NCI-H446 (cell line): ENCODE measurements around the gene KCNQ4.

Experiments used
- DNase-seq, 2 experiments: peaks; one replicate each; lab custom pipeline; 2025; lab: John Stamatoyannopoulos, UW

KCNQ4 gene

GRCh38 chr1:40820251-40820797 is 36.7 kb downstream of the KCNQ4 start:
- no peak for DNase-seq

DNA sequence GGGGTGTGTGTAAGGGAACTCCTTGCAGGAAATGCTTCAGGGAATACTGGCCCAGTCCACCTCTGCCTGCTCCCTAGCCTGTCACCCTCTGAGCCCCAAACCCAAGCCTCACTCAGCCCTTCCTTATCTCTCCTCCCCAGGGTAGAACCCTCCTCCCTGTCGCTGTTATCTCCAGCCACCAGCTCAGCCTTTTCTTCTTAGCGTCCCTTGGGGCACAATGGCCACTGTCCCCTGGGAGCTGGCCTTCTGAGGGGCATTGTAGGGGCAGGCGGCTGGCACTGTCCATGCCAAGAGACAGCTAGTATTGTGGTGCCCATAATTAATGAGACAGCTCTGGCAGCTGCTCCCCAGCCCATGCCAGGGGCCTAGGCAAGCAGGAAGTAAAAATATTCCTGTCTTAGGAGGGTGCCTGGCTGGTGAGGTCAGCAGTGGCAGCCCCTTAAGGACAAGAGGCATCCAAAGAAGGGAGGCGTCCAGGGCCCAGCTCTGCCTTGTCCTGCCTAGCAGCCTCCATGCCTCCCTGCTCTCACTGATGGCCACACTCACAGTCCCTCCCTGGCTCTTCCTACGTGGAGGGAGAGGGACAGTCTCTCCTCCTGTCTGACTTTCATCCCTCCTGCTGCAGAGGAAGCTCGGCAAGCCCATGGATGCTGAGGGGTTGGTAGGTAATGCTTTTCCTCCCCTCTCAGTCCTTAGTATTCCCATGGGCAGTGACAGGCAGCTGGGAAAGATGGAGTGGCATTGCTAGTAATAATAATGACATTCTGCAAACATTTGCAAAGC is 37.5 kb downstream of the KCNQ4 start:
- DNase-seq: peak in 1 of 2 experiments; percentile 18

GRCh38 chr1:40822890-40823289 is 39.3 kb downstream of the KCNQ4 start:
- DNase-seq: no peak

DNA sequence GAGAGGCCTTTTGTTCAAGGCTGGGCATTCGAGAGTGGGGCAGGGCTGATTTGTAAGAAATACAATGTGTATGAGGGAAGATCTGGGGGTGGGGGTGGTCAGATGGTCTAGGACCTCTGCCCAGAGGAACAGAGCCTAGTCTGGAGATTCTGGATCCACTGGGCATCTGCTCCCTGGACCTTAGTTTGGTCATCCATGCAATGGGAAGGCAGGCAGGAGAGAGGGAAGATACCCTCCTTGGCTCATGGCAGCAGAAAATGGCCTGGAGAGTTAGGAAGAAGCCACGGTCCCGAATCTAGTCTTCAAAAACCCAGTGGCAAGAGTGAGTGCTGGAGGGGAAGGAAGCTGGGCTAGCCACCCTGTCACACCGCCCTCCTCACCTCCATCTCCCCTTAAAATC is 39.8 kb downstream of the KCNQ4 start:
- no peak for DNase-seq

DNA sequence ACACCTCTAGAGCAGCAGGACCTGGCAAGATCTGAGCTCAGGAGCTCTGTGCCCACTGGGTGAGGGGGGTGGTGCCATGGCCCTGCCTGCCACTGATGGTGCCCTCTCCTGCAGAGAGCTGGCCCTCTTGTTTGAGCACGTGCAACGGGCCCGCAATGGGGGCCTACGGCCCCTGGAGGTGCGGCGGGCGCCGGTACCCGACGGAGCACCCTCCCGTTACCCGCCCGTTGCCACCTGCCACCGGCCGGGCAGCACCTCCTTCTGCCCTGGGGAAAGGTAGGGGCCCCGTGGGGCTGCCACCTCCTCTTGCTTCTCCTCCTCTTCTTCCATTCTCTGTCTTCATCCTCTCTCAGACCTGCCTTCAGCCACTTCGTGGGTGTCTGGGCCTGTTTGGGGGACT is 40.4 kb downstream of the KCNQ4 start:
- DNase-seq: no peak

- no peak for DNase-seq
Measured at GRCh38 chr1:40824591-40825434, 41.2 kb downstream of the KCNQ4 start.

GRCh38 chr1:40825435-40825788 is 41.8 kb downstream of the KCNQ4 start:
- DNase-seq: no peak

DNA sequence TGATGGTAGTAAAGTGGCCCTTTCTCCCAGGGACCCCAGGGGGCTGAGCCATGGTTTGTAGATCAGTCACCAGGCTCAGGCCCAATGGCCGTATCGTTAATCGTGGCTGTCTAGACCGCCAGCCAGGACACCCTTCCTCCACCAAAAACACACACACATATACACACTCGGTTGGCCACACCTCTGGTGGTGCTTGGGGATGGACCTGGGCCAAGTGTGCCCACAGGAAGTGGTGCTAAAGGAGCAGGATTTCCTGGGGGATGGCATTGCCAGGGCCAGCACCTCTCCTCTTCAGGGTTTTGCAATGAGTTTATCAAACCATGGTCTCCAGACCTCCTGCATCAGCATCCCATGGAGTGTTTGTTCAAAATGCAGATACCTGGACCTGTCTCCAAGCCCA is 42.4 kb downstream of the KCNQ4 start:
- DNase-seq: no peak

DNA sequence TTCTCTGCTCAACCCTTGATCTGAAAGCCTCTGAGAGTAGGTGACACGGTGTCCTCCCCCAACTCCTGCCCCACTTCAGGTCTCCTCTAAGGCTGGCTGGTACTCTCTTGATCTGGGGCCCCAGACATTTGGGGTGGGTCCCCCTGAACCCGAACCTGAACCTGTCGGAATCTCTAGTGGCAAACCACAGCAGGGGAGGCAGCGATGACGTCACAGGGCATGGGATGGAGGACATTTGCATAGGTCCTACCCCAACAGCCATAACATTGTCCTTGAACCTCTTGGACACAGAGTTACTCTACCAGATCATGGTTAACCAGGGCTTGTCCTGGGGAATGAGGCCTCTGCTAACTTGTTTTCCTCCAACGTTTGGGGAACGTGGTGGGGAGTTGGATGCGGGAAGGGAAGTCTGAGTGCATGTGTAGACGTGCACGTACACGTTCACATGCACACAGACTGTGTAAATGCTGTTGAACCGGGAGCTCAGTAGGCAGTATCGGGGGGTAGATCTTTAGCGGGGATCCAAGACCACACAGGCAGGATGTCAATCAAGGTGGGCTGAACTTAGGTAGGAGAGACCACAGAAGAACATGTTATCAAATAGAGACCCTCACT is 46.2 kb downstream of the KCNQ4 start:
- no peak for DNase-seq

GRCh38 chr1:40830419-40830943 is 46.9 kb downstream of the KCNQ4 start:
- no peak for DNase-seq

GRCh38 chr1:40831001-40831732 is 47.6 kb downstream of the KCNQ4 start:
- no peak for DNase-seq

GRCh38 chr1:40833979-40834378 is 50.4 kb downstream of the KCNQ4 start:
- DNase-seq: no peak

DNA sequence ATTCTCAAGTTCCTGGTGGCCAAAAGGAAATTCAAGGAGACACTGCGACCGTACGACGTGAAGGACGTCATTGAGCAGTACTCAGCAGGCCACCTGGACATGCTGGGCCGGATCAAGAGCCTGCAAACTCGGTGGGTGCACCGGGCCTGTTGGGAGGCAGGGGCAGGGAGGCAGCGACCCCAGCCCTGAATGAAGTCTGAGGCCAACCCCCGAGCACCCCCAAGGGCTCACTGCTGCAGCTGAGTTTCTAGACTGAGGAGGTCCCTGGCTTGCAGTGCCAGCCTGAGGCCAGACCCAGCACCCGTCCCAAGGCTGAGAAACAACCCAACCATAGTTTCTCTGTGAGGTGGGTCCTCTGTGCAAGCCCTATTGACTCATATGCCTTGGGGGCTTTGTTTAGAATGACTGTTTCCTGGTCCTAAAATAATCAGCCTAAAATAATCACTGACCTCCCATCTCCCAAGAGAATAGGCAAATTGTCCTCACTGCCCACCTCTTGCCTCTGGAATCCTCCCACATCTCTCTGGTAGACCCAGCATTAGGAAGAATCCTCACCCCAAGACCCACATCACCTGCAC is 51.5 kb downstream of the KCNQ4 start:
- DNase-seq: no peak

GRCh38 chr1:40836283-40836682 is 52.7 kb downstream of the KCNQ4 start:
- DNase-seq: no peak

GRCh38 chr1:40837601-40838000 is 54.0 kb downstream of the KCNQ4 start:
- DNase-seq: no peak

- no peak for DNase-seq
Measured at GRCh38 chr1:40838045-40838979, 54.7 kb downstream of the KCNQ4 start.

GRCh38 chr1:40838980-40839942 is 55.7 kb downstream of the KCNQ4 start:
- no peak for DNase-seq

GRCh38 chr1:40839943-40840335 is 56.4 kb downstream of the KCNQ4 start:
- DNase-seq: no peak
